A549 (cell line): Measurements from ENCODE around the gene TREML1. TPM values are rescaled to one million over a fixed set of nuclear protein-coding genes. Genes with fewer than 3 reads are reported as not detected.

Experiments used
- ATAC-seq, 2 experiments: fragments of 200-7000 bp in 1 of 2; fragments of >200 bp in 1 of 2; cut with Nextera tagmentation in 1 of 2; cut with Tn5 transposase in 1 of 2; 3 replicates each; pipeline versions ENCODE4 v1.8.0 to v1.9.1; 2018 to 2020; ENCODE audit warnings: mild to moderate bottlenecking in 1 of 2, moderate library complexity in 1 of 2
- CTCF ChIA-PET: fragments of 300-600 bp; sonication (Branson Sonifier 250); formaldehyde crosslinking; extraction: SDS; loops from one replicate; lab custom pipeline; 2021; ENCODE audit warnings: antibody characterized with exemption, inconsistent platforms; lab: Yijun Ruan, JAX
- POLR2A ChIA-PET: fragments of 350-600 bp; formaldehyde crosslinking; extraction: SDS; loops from one replicate; lab custom pipeline; 2021; ENCODE audit warnings: antibody characterized with exemption, inconsistent platforms; lab: Yijun Ruan, JAX
- DNase-seq, 2 experiments: peaks; one replicate each; pipeline versions ENCODE4 v3.0.0 to v3.0.0-alpha.2; 2011 to 2016; ENCODE audit warnings: low read depth in 1 of 2, low spot score in 1 of 2
- FAIRE-seq: peaks from 2 replicates; lab custom pipeline; 2011; peaks lifted over from hg19 to GRCh38; lab: Jason Lieb, UNC
- H3K27ac ChIP-seq, 2 experiments: fragments of >200 bp; sonication (Bioruptor Twin); formaldehyde crosslinking; 3 replicates each; pipeline ENCODE4 v1.5.1; 2016 to 2017
- H3K4me1 ChIP-seq: fragments of >200 bp; sonication (Bioruptor Twin); formaldehyde crosslinking; 3 replicates; pipeline ENCODE4 v1.6.1; 2016
- H3K4me2 ChIP-seq: fragments of >200 bp; sonication (Bioruptor Twin); formaldehyde crosslinking; 3 replicates; pipeline ENCODE4 v1.6.1; 2016
- H3K4me3 ChIP-seq: fragments of >200 bp; sonication (Bioruptor Twin); formaldehyde crosslinking; 3 replicates; pipeline ENCODE4 v1.5.1; 2016
- H3K9me3 ChIP-seq: fragments of >200 bp; sonication (Bioruptor Twin); formaldehyde crosslinking; 3 replicates; pipeline ENCODE4 v1.6.1; 2016
- CEBPB ChIP-seq, 2 experiments: fragments of >200 bp in 1 of 2; sonication (Bioruptor Twin) in 1 of 2; formaldehyde crosslinking in 1 of 2; IDR thresholded peaks; 2 replicates each; pipeline ENCODE4 v1.6.1; 2012 to 2016
- E2F6 ChIP-seq: IDR thresholded peaks from 2 replicates; pipeline ENCODE4 v1.6.1; 2012; ENCODE audit warnings: low read depth, borderline replicate concordance
- EHMT2 ChIP-seq: fragments of 200-600 bp; sonication (generic); IDR thresholded peaks from 2 replicates; pipeline ENCODE4 v1.6.1; 2016; ENCODE audit warnings: antibody characterized with exemption, low read depth, mild to moderate bottlenecking, moderate library complexity
- EP300 ChIP-seq, 2 experiments: fragments of >200 bp; sonication (Bioruptor Twin); formaldehyde crosslinking; IDR thresholded peaks; 2 replicates in 1 of 2; 3 replicates in 1 of 2; pipeline ENCODE4 v1.6.1; 2016 to 2017
- ESRRA ChIP-seq: fragments of 150-350 bp; IDR thresholded peaks from 2 replicates; pipeline ENCODE4 v1.6.1; 2014; ENCODE audit warnings: mild to moderate bottlenecking, low read length, borderline replicate concordance
- FOXS1 ChIP-seq: fragments of 250-450 bp; sonication (Bioruptor Pico); IDR thresholded peaks from 2 replicates; pipeline ENCODE4 v1.5.0; 2020; ENCODE audit warnings: mild to moderate bottlenecking, moderate library complexity
- HDAC2 ChIP-seq: fragments of 200-600 bp; sonication (generic); IDR thresholded peaks from 2 replicates; pipeline ENCODE4 v1.6.1; 2016
- HES2 ChIP-seq: fragments of >200 bp; sonication (Bioruptor Twin); formaldehyde crosslinking; IDR thresholded peaks from 2 replicates; pipeline ENCODE4 v1.6.1; 2016
- HEYL ChIP-seq: fragments of 250-450 bp; sonication (Bioruptor Pico); IDR thresholded peaks from 2 replicates; pipeline ENCODE4 v1.8.0; 2021; ENCODE audit warnings: mild to moderate bottlenecking, moderate library complexity
- HOXA7 ChIP-seq: fragments of 250-450 bp; sonication (Bioruptor Pico); IDR thresholded peaks from 2 replicates; pipeline ENCODE4 v1.5.0; 2020; ENCODE audit warnings: mild to moderate bottlenecking, moderate library complexity
- KDM1A ChIP-seq: fragments of 200-600 bp; sonication (generic); IDR thresholded peaks from 2 replicates; pipeline ENCODE4 v1.6.1; 2016; ENCODE audit warnings: low read depth, mild to moderate bottlenecking
- MYC ChIP-seq: IDR thresholded peaks from 2 replicates; pipeline ENCODE4 v1.6.1; 2012; ENCODE audit warnings: mild to moderate bottlenecking, inconsistent platforms, low read length, improper control_type of control experiment, borderline replicate concordance
- NFE2L2 ChIP-seq: fragments of 150-350 bp; conservative IDR thresholded peaks from 2 replicates; pipeline ENCODE4 v1.6.1; 2014; ENCODE audit warnings: low read length
- PHF8 ChIP-seq: fragments of 200-600 bp; sonication (generic); IDR thresholded peaks from 2 replicates; pipeline ENCODE4 v1.6.1; 2016; ENCODE audit warnings: low read depth, mild to moderate bottlenecking, antibody characterized with exemption, moderate library complexity, borderline replicate concordance
- POLR2A ChIP-seq: IDR thresholded peaks from 2 replicates; pipeline ENCODE4 v1.6.1; 2012; ENCODE audit warnings: mild to moderate bottlenecking, low read length
- POLR2AphosphoS2 ChIP-seq: conservative IDR thresholded peaks from 2 replicates; pipeline ENCODE4 v1.6.1; 2012; ENCODE audit warnings: low read length, improper control_type of control experiment, inconsistent platforms
- RAD21 ChIP-seq, 2 experiments: fragments of >200 bp in 1 of 2; sonication (Bioruptor Twin) in 1 of 2; formaldehyde crosslinking in 1 of 2; IDR thresholded peaks in 1 of 2; conservative IDR thresholded peaks in 1 of 2; 2 replicates in 1 of 2; 3 replicates in 1 of 2; pipeline ENCODE4 v1.6.1; 2012 to 2018; ENCODE audit warnings: inconsistent platforms in 1 of 2
- RFX5 ChIP-seq: fragments of 450-650 bp; IDR thresholded peaks from 2 replicates; pipeline ENCODE4 v1.7.1; 2014; ENCODE audit warnings: antibody characterized with exemption, mild to moderate bottlenecking, moderate library complexity
- TFCP2L1 ChIP-seq: fragments of 250-450 bp; sonication (Bioruptor Pico); IDR thresholded peaks from 2 replicates; pipeline ENCODE4 v1.5.0; 2021; ENCODE audit warnings: mild to moderate bottlenecking
- ZNF302 ChIP-seq: fragments of 250-450 bp; sonication (Bioruptor Pico); IDR thresholded peaks from 2 replicates; pipeline ENCODE4 v1.9.0; 2021; ENCODE audit warnings: inconsistent platforms, mild to moderate bottlenecking, moderate library complexity
- WGBS: methylation state at CpG from one replicate; pipeline ENCODE4 v1.1.6; 2017; ENCODE audit errors: missing lambda C conversion rate; 5-methylcytosine and 5-hydroxymethylcytosine counted together
- polyA plus RNA-seq, 4 experiments: library from polyadenylated mRNA; depleted of rRNA in 3 of 4; stranded (reverse); fragments of >200 nt; fragmentation: RNase III in 1 of 4; extraction: RNeasy Plus Mini Kit Qiagen cat#74134 plus additional on column Dnase treatment in 1 of 4; gene quantifications; 2 replicates in 3 of 4; 3 replicates in 1 of 4; pipeline ENCODE4 v1.2.3, GENCODE V29; 2011 to 2017
- TF ChIP-seq, protein P1 (sequence below): IDR thresholded peaks from 2 replicates; pipeline ENCODE4 v1.6.1; 2012
- TF ChIP-seq, protein P2 (sequence below): fragments of >200 bp; sonication (Bioruptor Twin); formaldehyde crosslinking; IDR thresholded peaks from 3 replicates; pipeline ENCODE4 v1.6.1; 2016
- TF ChIP-seq, protein P3 (sequence below): fragments of >200 bp; sonication (Bioruptor Twin); formaldehyde crosslinking; IDR thresholded peaks from 3 replicates; pipeline ENCODE4 v1.5.1; 2016

Gene TREML1
- polyA plus RNA-seq, 2 of the 4 experiments (the other 2 are of a cell fraction) = not detected

DNA sequence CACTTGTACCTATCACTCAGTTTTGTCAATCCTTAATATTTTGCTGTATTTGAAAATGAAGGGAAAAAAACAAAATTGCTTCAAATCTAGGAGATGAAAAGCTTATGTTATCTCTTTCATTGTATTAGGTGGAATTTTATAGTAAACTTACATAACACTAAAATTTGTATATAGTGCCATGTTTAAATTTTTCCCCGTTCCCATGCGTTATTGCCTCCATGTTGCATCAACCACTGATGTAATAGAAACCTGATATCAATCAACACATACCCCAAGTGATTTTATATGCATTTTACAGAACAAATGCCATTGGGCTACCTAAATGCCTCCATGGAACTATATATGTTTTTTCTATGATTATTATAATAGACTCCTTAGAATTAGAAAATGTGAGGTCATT, 23.5 kb upstream of the TREML1 start (continued):
- TF ChIP-seq, protein P1, sequence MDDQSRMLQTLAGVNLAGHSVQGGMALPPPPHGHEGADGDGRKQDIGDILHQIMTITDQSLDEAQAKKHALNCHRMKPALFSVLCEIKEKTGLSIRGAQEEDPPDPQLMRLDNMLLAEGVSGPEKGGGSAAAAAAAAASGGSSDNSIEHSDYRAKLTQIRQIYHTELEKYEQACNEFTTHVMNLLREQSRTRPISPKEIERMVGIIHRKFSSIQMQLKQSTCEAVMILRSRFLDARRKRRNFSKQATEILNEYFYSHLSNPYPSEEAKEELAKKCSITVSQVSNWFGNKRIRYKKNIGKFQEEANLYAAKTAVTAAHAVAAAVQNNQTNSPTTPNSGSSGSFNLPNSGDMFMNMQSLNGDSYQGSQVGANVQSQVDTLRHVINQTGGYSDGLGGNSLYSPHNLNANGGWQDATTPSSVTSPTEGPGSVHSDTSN = no peak
- TF ChIP-seq ESRRA (no peak), TFCP2L1 (CRISPR knock-in tag) (no peak), NFE2L2 (no peak), EP300 (IDR thresholded peaks at IDR 0.05) (no peak)

GRCh38 chr6:41177287-41177686, 23.1 kb upstream of the TREML1 start:
- ChIA-PET POLR2A (interaction anchor here (0.5 kb wide), 1 partner anchor 105 kb away, joined by 3 read pairs; the partner anchor contains the start of gene NFYA), CTCF (interaction anchor here (1.1 to 1.3 kb wide), 2 partner anchors 9 to 85 kb away, joined by 3 read pairs; no protein-coding TSS in a partner anchor)
- WGBS = 7% methylated on average over 3 of the region's 3 CpGs

GRCh38 chr6:41176189-41176588, 22.0 kb upstream of the TREML1 start:
- H3K4me1 ChIP-seq = no peaks in the 10 kb centered on the region
- ATAC-seq (no peak; a peak in 1 of 6 replicates), DNase-seq (no peak), FAIRE-seq (no peak)
- WGBS = 79% methylated on average over 12 of the region's 12 CpGs
- POLR2A ChIA-PET = no interaction called here
- H3K9me3 ChIP-seq = no peaks in the 10 kb centered on the region
- H3K4me3 ChIP-seq = no peak overlapping the region
- CTCF ChIA-PET = interaction anchor here (1.1 to 1.3 kb wide), 2 partner anchors 10 to 84 kb away, joined by 3 read pairs; no protein-coding TSS in a partner anchor
- no peak overlapping the region for H3K4me2 ChIP-seq
- TF ChIP-seq EHMT2 (no peak), PHF8 (no peak), E2F6 (no peak), MYC (no peak), FOXS1 (CRISPR knock-in tag) (no peak)
- TF ChIP-seq, protein P2, sequence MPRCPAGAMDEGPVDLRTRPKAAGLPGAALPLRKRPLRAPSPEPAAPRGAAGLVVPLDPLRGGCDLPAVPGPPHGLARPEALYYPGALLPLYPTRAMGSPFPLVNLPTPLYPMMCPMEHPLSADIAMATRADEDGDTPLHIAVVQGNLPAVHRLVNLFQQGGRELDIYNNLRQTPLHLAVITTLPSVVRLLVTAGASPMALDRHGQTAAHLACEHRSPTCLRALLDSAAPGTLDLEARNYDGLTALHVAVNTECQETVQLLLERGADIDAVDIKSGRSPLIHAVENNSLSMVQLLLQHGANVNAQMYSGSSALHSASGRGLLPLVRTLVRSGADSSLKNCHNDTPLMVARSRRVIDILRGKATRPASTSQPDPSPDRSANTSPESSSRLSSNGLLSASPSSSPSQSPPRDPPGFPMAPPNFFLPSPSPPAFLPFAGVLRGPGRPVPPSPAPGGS = no peak
- TF ChIP-seq, protein P1 = no peak
- H3K27ac ChIP-seq = no peak overlapping the region

More at GRCh38 chr6:41177287-41177686, 23.1 kb upstream of the TREML1 start:
- H3K4me3 ChIP-seq = no peak overlapping the region
- TF ChIP-seq, protein P3, sequence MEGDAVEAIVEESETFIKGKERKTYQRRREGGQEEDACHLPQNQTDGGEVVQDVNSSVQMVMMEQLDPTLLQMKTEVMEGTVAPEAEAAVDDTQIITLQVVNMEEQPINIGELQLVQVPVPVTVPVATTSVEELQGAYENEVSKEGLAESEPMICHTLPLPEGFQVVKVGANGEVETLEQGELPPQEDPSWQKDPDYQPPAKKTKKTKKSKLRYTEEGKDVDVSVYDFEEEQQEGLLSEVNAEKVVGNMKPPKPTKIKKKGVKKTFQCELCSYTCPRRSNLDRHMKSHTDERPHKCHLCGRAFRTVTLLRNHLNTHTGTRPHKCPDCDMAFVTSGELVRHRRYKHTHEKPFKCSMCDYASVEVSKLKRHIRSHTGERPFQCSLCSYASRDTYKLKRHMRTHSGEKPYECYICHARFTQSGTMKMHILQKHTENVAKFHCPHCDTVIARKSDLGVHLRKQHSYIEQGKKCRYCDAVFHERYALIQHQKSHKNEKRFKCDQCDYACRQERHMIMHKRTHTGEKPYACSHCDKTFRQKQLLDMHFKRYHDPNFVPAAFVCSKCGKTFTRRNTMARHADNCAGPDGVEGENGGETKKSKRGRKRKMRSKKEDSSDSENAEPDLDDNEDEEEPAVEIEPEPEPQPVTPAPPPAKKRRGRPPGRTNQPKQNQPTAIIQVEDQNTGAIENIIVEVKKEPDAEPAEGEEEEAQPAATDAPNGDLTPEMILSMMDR = no peak
- TF ChIP-seq POLR2A = no peak
- TF ChIP-seq ESRRA = no peak
- TF ChIP-seq RFX5 = no peak
- TF ChIP-seq ZNF302 (CRISPR knock-in tag) = no peak
- no peak for TF ChIP-seq HES2
- TF ChIP-seq CEBPB (IDR thresholded peaks at IDR 0.05) = no peak
- no peak for TF ChIP-seq E2F6
- no peak for TF ChIP-seq RAD21 (conservative IDR thresholded peaks at IDR 0.05 in 1 of 2, IDR thresholded peaks at IDR 0.05 in 1 of 2)
- no peak for TF ChIP-seq HEYL
- no peak for TF ChIP-seq HDAC2
- no peak for TF ChIP-seq POLR2AphosphoS2
- no peak for TF ChIP-seq KDM1A
- TF ChIP-seq HOXA7 = no peak
- TF ChIP-seq, protein P1 = no peak
- TF ChIP-seq, all 56 proteins: peak for 0
- ATAC-seq = no peak
- Histone ChIP-seq H3K4me2 (no peak overlapping the region), H3K4me1 (no peaks in the 10 kb centered on the region), H3K27ac (no peak overlapping the region), H3K9me3 (no peaks in the 10 kb centered on the region)
- no peak for DNase-seq
- no peak for FAIRE-seq
